Stimulated activated CD4-positive, alpha-beta T cell treated with anti-CD3 and anti-CD28 coated beads, Interleukin-1b, Interleukin-23, amount 100 ng/mL, for 1 hour (primary cell): ENCODE data around the gene PHF2.
"Not testable (repeated sequence)": the region's sequence is repeated elsewhere in the genome, so short reads cannot be mapped to it uniquely, and the experiment has no call there.

Experiments
- DNase-seq, 2 donors: peaks; one replicate each; pipeline ENCODE4 v3.0.0-alpha.2; 2020; ENCODE audit warnings: low read depth in 2 of 2

The PHF2 gene

GRCh38 chr9:93665637-93666438 lies 89.5 kb downstream of the PHF2 start:
- DNase-seq: no peak

GRCh38 chr9:93666439-93666784 lies 90.0 kb downstream of the PHF2 start:
- not testable (repeated sequence) for DNase-seq

GRCh38 chr9:93667006-93667405 lies 90.6 kb downstream of the PHF2 start:
- no peak for DNase-seq

- no peak for DNase-seq
Observed at GRCh38 chr9:93667627-93668026, 91.2 kb downstream of the PHF2 start.

GRCh38 chr9:93668261-93668871 lies 92.0 kb downstream of the PHF2 start:
- no peak for DNase-seq

GRCh38 chr9:93669116-93669957 lies 93.0 kb downstream of the PHF2 start:
- DNase-seq: no peak

- DNase-seq: no peak
Observed at GRCh38 chr9:93669958-93670207, 93.5 kb downstream of the PHF2 start.

- no peak for DNase-seq
Observed at GRCh38 chr9:93670208-93671019, 94.0 kb downstream of the PHF2 start.

GRCh38 chr9:93671020-93671338 lies 94.6 kb downstream of the PHF2 start:
- DNase-seq: no peak

- not testable (repeated sequence) for DNase-seq
Observed at GRCh38 chr9:93672330-93673020, 96.1 kb downstream of the PHF2 start.

GRCh38 chr9:93673021-93673838 lies 96.8 kb downstream of the PHF2 start:
- no peak for DNase-seq

GRCh38 chr9:93673839-93674334 lies 97.5 kb downstream of the PHF2 start:
- no peak for DNase-seq

GRCh38 chr9:93674580-93675335 lies 98.4 kb downstream of the PHF2 start:
- no peak for DNase-seq

- DNase-seq: no peak
Observed at GRCh38 chr9:93675336-93676150, 99.2 kb downstream of the PHF2 start.

- no peak for DNase-seq
Observed at GRCh38 chr9:93676310-93677047, 100.1 kb downstream of the PHF2 start.

GRCh38 chr9:93677048-93677571 lies 100.7 kb downstream of the PHF2 start:
- DNase-seq: no peak

GRCh38 chr9:93677641-93678136 lies 101.3 kb downstream of the PHF2 start:
- DNase-seq: no peak
